BE2C (cell line): ENCODE measurements around the gene TBC1D22A.

Source experiments
- DNase-seq: peaks from one replicate; pipeline ENCODE4 v3.0.0-alpha.2; 2020
- H3K27me3 ChIP-seq: fragments of 250-450 bp; sonication (Bioruptor Pico); 2 replicates; pipeline ENCODE4 v1.5.1; 2020; ENCODE audit warnings: mild to moderate bottlenecking
- H3K36me3 ChIP-seq: fragments of 250-450 bp; sonication (Bioruptor Pico); 2 replicates; pipeline ENCODE4 v1.5.1; 2020; ENCODE audit warnings: mild to moderate bottlenecking
- H3K4me1 ChIP-seq: fragments of 250-450 bp; sonication (Bioruptor Pico); 2 replicates; pipeline ENCODE4 v1.5.1; 2020
- H3K4me3 ChIP-seq: 2 replicates; pipeline ENCODE4 v1.5.1; 2011; ENCODE audit warnings: low read depth, low read length
- H3K9me3 ChIP-seq: fragments of 250-450 bp; sonication (Bioruptor Pico); 2 replicates; pipeline ENCODE4 v1.5.1; 2020
- CTCF ChIP-seq: IDR thresholded peaks from 2 replicates; pipeline ENCODE4 v1.5.1; 2012; ENCODE audit warnings: mild to moderate bottlenecking, low read depth, low read length

The TBC1D22A gene

GRCh38 chr22:47008208-47008885, 245.9 kb downstream of the TBC1D22A start:
- Histone ChIP-seq H3K9me3 (no peaks in the 10 kb centered on the region), H3K4me3 (no peak overlapping the region), H3K36me3 (no peaks in the 10 kb centered on the region; the same call in 1 of the 2 replicates), H3K27me3 (no peaks in the 10 kb centered on the region), H3K4me1 (no peaks in the 10 kb centered on the region)
- no peak for TF ChIP-seq CTCF
- DNase-seq, result no peak

- no peaks in the 10 kb centered on the region for H3K27me3 ChIP-seq
- no peak for DNase-seq
- H3K4me1 ChIP-seq, result no peaks in the 10 kb centered on the region
- H3K36me3 ChIP-seq, result no peaks in the 10 kb centered on the region; the same call in 1 of the 2 replicates
- no peak for TF ChIP-seq CTCF
- H3K4me3 ChIP-seq, result no peak overlapping the region
- no peaks in the 10 kb centered on the region for H3K9me3 ChIP-seq
These were observed 247.1 kb downstream of the TBC1D22A start for GRCh38 chr22:47009304-47010101.

GRCh38 chr22:47010211-47010610, 247.8 kb downstream of the TBC1D22A start:
- no peak for TF ChIP-seq CTCF
- Histone ChIP-seq H3K9me3 (no peaks in the 10 kb centered on the region), H3K36me3 (no peaks in the 10 kb centered on the region; the same call in 1 of the 2 replicates), H3K4me3 (no peak overlapping the region), H3K27me3 (no peaks in the 10 kb centered on the region), H3K4me1 (no peaks in the 10 kb centered on the region)
- no peak for DNase-seq

GRCh38 chr22:47011131-47011858, 248.8 kb downstream of the TBC1D22A start:
- Histone ChIP-seq H3K4me3 (no peak overlapping the region), H3K27me3 (no peaks in the 10 kb centered on the region), H3K9me3 (no peaks in the 10 kb centered on the region), H3K4me1 (no peaks in the 10 kb centered on the region), H3K36me3 (no peaks in the 10 kb centered on the region; the same call in 1 of the 2 replicates)
- DNase-seq, result no peak
- TF ChIP-seq CTCF, result no peak

GRCh38 chr22:47011859-47012258, 249.4 kb downstream of the TBC1D22A start:
- Histone ChIP-seq H3K27me3 (no peaks in the 10 kb centered on the region), H3K4me3 (no peak overlapping the region), H3K36me3 (no peaks in the 10 kb centered on the region; the same call in 1 of the 2 replicates), H3K4me1 (no peaks in the 10 kb centered on the region), H3K9me3 (no peaks in the 10 kb centered on the region)
- no peak for TF ChIP-seq CTCF
- DNase-seq, result no peak
